Measurements from ENCODE around the gene CLCN3. TPM values are rescaled to one million over a fixed set of nuclear protein-coding genes. Genes with fewer than 3 reads are reported as not detected.

The CLCN3 gene
- total and polyA plus RNA-seq, 9 of the 15 experiments (the other 6 are each of a cell fraction or from before 2014, with no cell fraction given), result 12.7 to 60.6 (median 38.5) TPM

GRCh38 chr4:169604131-169604900 lies 16.1 kb upstream of the CLCN3 start (continued):
- TF ChIP-seq SIRT6 (IDR thresholded peaks at IDR 0.05; ENCODE audit: low read depth, low read length), result no peak
- no peak for TF ChIP-seq MITF (IDR thresholded peaks at IDR 0.05)
- peak; percentile 34 for TF ChIP-seq NCOR1 (IDR thresholded peaks at IDR 0.05)
- no peak for TF ChIP-seq RFX1 (IDR thresholded peaks at IDR 0.05)
- TF ChIP-seq ZNF140 (CRISPR knock-in tag; IDR thresholded peaks at IDR 0.05), result no peak
- TF ChIP-seq PCBP2 (IDR thresholded peaks at IDR 0.05; ENCODE audit: low read depth, low read length, poor library complexity, severe bottlenecking), result no peak
- TF ChIP-seq ZBTB26 (CRISPR knock-in tag; IDR thresholded peaks at IDR 0.05), result no peak
- TF ChIP-seq TBL1XR1 (IDR thresholded peaks at IDR 0.05; ENCODE audit: low read length in 2 of 2), result peak in 1 of 2 experiments; percentile 48; a peak in 1 of 4 replicates
- TF ChIP-seq HCFC1 (IDR thresholded peaks at IDR 0.05; ENCODE audit: low read depth, low read length), result no peak
- TF ChIP-seq ILF3 (IDR thresholded peaks at IDR 0.05; ENCODE audit: borderline replicate concordance), result no peak
- TF ChIP-seq NFE2 (IDR thresholded peaks at IDR 0.05; ENCODE audit: low read depth), result peak; percentile 94
- peak; percentile 52 for TF ChIP-seq GATA2 (CRISPR knock-in tag; IDR thresholded peaks at IDR 0.05)
- no peak for TF ChIP-seq SRSF3 (IDR thresholded peaks at IDR 0.05; ENCODE audit: insufficient read depth, low read length)
- TF ChIP-seq ZNF584 (CRISPR knock-in tag; IDR thresholded peaks at IDR 0.05; ENCODE audit: low read depth), result no peak
- 0 out of 2 replicates have a peak, but pooled peaks have one; percentile 24 for TF ChIP-seq MYC (IDR thresholded peaks at IDR 0.05; ENCODE audit: low read depth, low read length)
- TF ChIP-seq MYC (CRISPR knock-in tag; IDR thresholded peaks at IDR 0.05; ENCODE audit: borderline replicate concordance, low read depth), result no peak
- no peak for TF ChIP-seq PHTF2 (CRISPR knock-in tag; IDR thresholded peaks at IDR 0.05)
- no peak for TF ChIP-seq SRSF9 (IDR thresholded peaks at IDR 0.05; ENCODE audit: borderline replicate concordance, low read depth, low read length)
- no peak for TF ChIP-seq PYGO2 (tag; IDR thresholded peaks at IDR 0.05)
- TF ChIP-seq JUN (IDR thresholded peaks at IDR 0.05; ENCODE audit: borderline replicate concordance, low read depth, low read length), result peak; percentile 81
- TF ChIP-seq JUN (CRISPR knock-in tag; IDR thresholded peaks at IDR 0.05; ENCODE audit: borderline replicate concordance), result no peak
- TF ChIP-seq ZBED1 (IDR thresholded peaks at IDR 0.05), result no peak
- TF ChIP-seq FOSL1 (tag; conservative IDR thresholded peaks at IDR 0.05), result peak; percentile 94
- TF ChIP-seq RFX5 (IDR thresholded peaks at IDR 0.05; ENCODE audit: low read depth, low read length), result no peak
- no peak for TF ChIP-seq HINFP (tag; conservative IDR thresholded peaks at IDR 0.05; ENCODE audit: low read depth)
- no peak for TF ChIP-seq HDAC1 (IDR thresholded peaks at IDR 0.05)

All from K562 (cell line).